ENCODE measurements around the gene RPE65. TPM values are rescaled to one million over a fixed set of nuclear protein-coding genes. Genes with fewer than 3 reads are reported as not detected.

RPE65 gene
- not detected in 2 replicates for total RNA-seq

GRCh38 chr1:68449901-68450300, at the start of gene RPE65:
RPE65 (minus strand) TSS chr1:68449954; CDS start chr1:68449905, 49 bp downstream.

DNA sequence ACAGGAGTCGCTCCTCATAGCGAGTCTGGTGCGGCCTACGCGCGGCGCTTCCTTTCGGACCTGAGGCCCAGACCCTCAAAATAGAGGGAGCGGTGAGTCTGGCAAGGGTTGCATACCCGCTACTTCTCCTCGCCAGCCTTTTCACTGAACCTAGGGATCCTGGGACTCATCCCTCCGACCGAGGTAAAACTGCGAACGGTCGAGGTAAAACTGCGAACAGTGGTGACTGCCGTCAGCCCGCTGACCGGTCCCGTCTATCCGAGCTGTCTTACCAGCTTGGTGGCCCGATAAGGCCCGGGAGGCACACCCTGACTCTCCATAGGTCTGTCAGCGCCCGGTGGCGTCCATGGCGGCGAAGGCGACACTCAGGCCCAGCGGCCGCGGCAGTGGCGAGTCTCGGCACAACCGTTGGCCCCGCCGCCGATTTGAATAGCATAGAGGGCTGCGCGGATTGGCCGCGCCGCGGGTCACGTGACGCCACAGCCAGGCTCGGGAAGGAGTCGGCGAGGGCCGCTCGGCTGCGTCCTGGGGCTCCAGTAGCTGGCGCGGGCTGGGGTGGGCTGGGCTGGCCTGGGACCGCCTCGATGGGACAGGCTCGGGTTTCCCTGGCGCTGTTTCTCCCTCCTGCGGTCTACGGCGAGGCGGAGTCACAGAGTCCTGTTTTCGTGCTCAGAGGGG, 47.1 kb upstream of the RPE65 start, which contains the start of gene DEPDC1:
Gene DEPDC1, minus strand, starts transcription at position 403 of the 678 bp plus-strand sequence. Its CDS starts 83 bp downstream, at position 320.

Other genes starting within 250 kb of the RPE65 start
- 95.2 and 191 TPM in 2 replicates for gene WLS, start 217.4 kb downstream of the RPE65 start, total RNA-seq
- 3.0 and 28.9 TPM in 2 replicates for gene DEPDC1, start 47.1 kb upstream of the RPE65 start, total RNA-seq

All from smooth muscle cell of the umbilical artery (primary cell).